GM12872 (cell line): Measurements from ENCODE around the gene CPNE5.

Source experiments
- TF ChIP-seq, protein P1 (sequence below): IDR thresholded peaks from 3 replicates; pipeline ENCODE4 v1.5.1; 2011; ENCODE audit warnings: low read depth, mild to moderate bottlenecking, low read length, moderate library complexity; ENCODE audit not compliant: insufficient read depth

The CPNE5 gene

DNA sequence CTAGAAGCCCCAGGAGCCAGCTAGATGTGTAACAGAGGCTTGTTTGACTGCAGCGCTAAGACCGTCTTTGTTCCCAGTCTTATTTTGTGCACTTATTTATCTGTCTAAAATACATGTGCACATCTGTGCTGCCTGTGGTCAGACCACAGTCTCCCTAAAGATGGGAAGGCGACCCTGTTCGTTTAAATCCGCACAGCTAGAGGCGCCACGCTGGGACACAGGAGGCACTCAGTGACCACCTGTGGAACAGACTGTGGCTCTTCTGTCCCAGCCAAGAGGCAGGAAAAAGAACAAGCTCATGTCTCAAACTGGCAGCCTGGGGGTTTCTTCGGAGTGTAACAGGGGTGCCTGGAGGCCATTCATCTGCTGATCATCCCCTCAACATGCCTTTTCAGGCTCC lies 66.8 kb downstream of the CPNE5 start:
- TF ChIP-seq, protein P1, sequence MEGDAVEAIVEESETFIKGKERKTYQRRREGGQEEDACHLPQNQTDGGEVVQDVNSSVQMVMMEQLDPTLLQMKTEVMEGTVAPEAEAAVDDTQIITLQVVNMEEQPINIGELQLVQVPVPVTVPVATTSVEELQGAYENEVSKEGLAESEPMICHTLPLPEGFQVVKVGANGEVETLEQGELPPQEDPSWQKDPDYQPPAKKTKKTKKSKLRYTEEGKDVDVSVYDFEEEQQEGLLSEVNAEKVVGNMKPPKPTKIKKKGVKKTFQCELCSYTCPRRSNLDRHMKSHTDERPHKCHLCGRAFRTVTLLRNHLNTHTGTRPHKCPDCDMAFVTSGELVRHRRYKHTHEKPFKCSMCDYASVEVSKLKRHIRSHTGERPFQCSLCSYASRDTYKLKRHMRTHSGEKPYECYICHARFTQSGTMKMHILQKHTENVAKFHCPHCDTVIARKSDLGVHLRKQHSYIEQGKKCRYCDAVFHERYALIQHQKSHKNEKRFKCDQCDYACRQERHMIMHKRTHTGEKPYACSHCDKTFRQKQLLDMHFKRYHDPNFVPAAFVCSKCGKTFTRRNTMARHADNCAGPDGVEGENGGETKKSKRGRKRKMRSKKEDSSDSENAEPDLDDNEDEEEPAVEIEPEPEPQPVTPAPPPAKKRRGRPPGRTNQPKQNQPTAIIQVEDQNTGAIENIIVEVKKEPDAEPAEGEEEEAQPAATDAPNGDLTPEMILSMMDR = no peak

DNA sequence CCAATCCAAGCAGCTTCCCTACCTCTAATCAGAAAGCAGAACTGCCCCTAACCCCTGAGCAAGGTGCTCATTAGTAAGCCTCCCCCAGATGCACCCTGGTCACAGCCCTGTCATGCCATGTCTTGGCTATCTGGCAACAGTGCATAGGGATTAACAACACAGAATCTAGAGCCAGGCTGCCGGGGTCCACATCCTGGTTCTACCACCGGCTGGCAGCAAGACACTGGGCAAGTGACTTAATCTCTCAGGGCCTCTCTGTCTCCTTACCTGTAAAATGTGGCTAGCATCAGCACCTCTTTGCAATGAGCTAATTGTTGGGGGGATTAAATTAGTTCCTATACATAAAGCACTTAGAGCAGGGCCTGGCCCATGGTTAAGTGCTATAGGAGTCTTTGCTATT lies 68.1 kb downstream of the CPNE5 start:
- TF ChIP-seq, protein P1 = no peak

DNA sequence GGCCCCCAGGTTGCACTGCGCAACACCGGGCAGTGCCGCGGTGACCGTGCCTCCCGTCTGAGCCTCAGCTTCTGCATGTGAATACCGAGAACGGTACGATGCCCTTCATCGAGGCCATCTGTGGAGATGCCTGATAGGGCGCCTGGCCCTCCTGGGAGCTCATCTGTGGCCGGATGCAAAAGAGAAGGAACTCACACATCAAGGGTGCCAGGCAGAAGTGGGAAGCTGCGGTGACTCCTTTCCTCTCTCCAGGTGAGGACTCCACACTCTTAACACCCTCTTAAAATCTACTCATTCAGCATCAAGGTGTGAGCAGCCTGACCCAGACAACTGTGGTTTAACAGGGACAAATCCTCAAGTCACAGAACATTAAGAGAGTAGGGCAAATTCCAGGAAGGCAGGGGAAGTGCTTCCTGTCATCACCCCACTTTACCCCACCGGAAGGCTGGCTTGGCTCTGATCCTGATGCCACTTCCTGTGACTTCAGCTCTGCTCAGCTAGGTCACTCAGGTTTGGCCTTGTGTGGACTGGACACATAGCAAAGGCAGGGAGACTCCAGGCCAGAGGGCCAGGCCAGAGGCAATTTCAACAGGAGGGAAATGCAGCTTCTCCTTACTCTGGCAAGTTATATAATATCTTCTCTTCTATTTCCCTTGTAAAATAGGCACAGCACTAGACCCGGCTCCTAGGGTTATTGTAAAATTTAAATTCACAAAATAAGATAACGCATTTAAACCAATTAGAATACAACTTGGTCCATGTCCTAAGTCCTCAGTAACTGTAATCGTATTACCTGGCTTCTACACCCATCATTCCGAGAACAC lies 69.4 kb downstream of the CPNE5 start:
- TF ChIP-seq, protein P1 = no peak

DNA sequence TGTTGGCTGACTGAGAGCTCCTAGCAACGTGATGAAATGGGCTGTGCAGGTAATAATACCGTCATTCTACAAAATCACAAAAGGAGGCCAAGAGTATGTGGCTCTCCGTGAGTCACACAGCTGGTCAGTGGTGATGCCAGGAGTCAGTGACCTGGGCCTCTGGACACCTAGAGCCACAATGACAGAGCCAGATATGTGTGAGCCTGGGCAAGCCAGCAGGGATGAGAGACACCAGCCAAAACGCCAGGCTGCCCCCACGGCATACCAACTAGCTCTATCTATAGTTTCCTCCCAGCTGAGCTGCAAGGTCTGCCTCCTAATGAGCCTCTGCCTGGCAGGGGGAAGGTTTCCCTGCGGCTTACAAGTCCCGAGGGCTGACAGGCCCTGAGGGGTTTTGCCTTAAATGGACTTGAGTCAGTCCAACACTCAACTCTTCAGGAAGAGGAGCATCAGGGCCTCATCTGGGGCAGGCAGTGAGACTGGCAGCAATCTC lies 70.0 kb downstream of the CPNE5 start:
- TF ChIP-seq, protein P1 = no peak

DNA sequence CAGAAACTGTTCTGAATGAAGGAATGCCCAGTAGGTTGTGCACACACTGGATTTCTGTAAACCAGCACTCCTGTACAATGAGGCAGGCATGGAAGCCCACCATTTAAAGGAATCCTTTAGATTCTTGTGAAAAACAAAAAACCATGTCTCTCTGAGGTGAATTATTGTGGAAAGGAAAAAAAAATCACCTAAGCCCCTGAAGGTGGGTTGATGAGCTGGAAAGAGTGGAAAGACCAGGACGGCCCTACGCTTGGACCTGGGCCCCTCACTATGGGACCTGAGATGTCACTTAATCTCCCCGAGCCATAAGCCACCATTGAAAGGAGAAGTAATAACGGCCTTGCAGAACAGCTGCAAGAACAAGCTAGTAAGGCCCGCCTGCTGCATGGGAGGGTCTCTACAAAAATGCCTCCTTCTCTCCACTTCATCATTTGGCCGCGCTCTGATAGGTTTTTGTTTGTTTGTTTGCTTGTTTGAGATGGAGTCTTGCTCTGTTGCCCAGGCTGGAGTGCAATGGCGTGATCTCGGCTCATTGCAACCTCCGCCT lies 72.8 kb downstream of the CPNE5 start:
- TF ChIP-seq, protein P1 = no peak

DNA sequence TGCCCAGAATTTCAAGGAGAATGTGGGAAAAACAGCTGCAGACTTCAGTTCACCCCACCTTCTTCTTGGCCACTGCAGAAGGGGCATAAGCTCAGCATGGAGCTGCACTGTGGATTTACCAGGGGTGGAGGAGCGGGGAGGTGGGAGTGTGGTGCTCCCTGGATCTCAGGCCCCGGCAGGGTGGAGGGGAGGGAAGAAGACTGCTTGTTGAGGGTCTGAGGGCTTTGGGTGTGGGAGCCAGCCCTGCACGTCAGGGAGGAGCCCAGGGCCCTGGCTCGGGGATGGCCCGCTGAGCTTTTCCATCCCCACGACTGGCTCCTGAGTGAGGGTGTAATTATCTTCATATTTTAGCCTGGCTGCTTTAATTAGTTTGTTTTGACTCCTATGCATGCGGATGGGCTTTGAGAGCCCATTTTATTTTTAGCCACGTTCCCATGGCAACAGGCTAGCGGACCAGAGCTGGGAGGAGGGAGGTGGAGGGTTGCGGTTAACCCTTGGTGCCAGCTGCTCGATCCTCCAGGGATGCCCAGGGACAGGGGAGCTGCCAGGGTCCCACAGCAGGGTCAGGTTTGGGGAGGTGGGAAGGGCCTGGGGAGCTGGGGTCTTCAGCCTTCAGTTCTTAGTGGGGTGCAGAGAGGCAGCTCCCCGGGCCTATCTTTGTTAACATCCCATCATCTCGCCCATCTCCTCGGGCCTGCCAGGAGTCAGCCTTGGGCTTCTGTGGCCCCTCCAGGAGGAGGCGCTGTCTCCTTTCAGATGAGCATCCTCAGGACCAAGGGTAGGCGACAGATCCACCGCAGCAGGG lies 73.4 kb downstream of the CPNE5 start:
- TF ChIP-seq, protein P1 = peak; percentile 96

DNA sequence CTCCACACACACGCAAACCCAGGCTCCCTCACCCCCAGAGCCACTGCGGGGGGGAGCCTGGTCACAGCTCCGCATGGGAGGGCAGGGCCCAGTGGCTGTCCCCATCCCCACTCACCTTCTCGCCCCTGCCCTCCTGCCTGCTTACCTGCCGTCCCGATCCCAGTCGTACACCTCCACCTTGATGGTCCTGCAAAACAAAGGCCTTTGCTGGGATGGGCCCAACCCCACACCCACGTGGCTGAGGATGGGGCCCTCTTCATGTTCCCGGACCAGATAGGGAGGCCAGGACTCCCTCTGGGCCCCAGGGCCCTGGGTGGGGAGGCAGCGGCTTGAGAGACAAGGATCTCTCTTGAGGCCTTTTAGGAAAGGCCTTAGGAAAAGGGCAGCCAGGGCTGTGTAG lies 74.1 kb downstream of the CPNE5 start:
- TF ChIP-seq, protein P1 = no peak
